ES-I3 (cell line): ENCODE measurements around the gene REC8.

Source experiments
- H3K36me3 ChIP-seq: 2 replicates; pipeline ENCODE4 v1.6.1; 2013; ENCODE audit warnings: mild to moderate bottlenecking, low read length, control low read depth, moderate library complexity; ENCODE audit not compliant: insufficient read depth
- H3K4me1 ChIP-seq: 2 replicates; pipeline ENCODE4 v1.6.1; 2013; ENCODE audit warnings: mild to moderate bottlenecking, control low read depth, low read length; ENCODE audit not compliant: insufficient read depth
- H3K9ac ChIP-seq: 2 replicates; pipeline ENCODE4 v1.6.1; 2013; ENCODE audit warnings: low read depth, mild to moderate bottlenecking, low read length, moderate library complexity
- H3K9me3 ChIP-seq: 2 replicates; pipeline ENCODE4 v1.6.1; 2013; ENCODE audit warnings: mild to moderate bottlenecking, low read length, moderate library complexity; ENCODE audit not compliant: control insufficient read depth, insufficient read depth

REC8 gene

GRCh38 chr14:24145690-24146452 is 26.0 kb upstream of the REC8 start:
- Histone ChIP-seq H3K4me1 (peaks cover 6% of the 10 kb centered on the region; the same call in 1 of the 2 replicates), H3K36me3 (peaks cover 7% of the 10 kb centered on the region; the same call in 1 of the 2 replicates), H3K9ac (peak overlapping the region; percentile 60), H3K9me3 (no peaks in the 10 kb centered on the region)

GRCh38 chr14:24146453-24146977 is 25.4 kb upstream of the REC8 start, which contains the start of gene PSME2:
PSME2 (minus strand) TSS chr14:24146610; CDS start chr14:24146581, 29 bp downstream.
- peaks cover 7% of the 10 kb centered on the region; the same call in 1 of the 2 replicates for H3K36me3 ChIP-seq
- no peaks in the 10 kb centered on the region for H3K9me3 ChIP-seq
- H3K4me1 ChIP-seq: peaks cover 6% of the 10 kb centered on the region; the same call in 1 of the 2 replicates
- peak within 1 kb of the TSS; percentile 95 for H3K9ac ChIP-seq

GRCh38 chr14:24146978-24147760 is 24.7 kb upstream of the REC8 start, which contains the start of gene RNF31:
RNF31 (plus strand) TSS chr14:24147498; CDS start chr14:24147699, 201 bp downstream.
- Histone ChIP-seq H3K9me3 (no peaks in the 10 kb centered on the region), H3K4me1 (peaks cover 6% of the 10 kb centered on the region; the same call in 1 of the 2 replicates), H3K9ac (peak within 1 kb of the TSS; percentile 95), H3K36me3 (peaks cover 10% of the 10 kb centered on the region; the same call in 1 of the 2 replicates)

- Histone ChIP-seq H3K36me3 (peaks cover 10% of the 10 kb centered on the region; the same call in 1 of the 2 replicates), H3K9me3 (no peaks in the 10 kb centered on the region), H3K4me1 (peaks cover 6% of the 10 kb centered on the region; the same call in 1 of the 2 replicates), H3K9ac (peak overlapping the region; percentile 95)
These were observed 24.0 kb upstream of the REC8 start for GRCh38 chr14:24147761-24148428.

- Histone ChIP-seq H3K36me3 (peaks cover 7% of the 10 kb centered on the region), H3K9me3 (no peaks in the 10 kb centered on the region), H3K9ac (no peak overlapping the region), H3K4me1 (peaks cover 6% of the 10 kb centered on the region; the same call in 1 of the 2 replicates)
These were observed 22.4 kb upstream of the REC8 start for GRCh38 chr14:24149302-24149969.

- peaks cover 6% of the 10 kb centered on the region; the same call in 1 of the 2 replicates for H3K4me1 ChIP-seq
- H3K36me3 ChIP-seq: peaks cover 11% of the 10 kb centered on the region
These were observed 21.8 kb upstream of the REC8 start for GRCh38 chr14:24150061-24150460.

GRCh38 chr14:24150567-24150966 is 21.3 kb upstream of the REC8 start:
- Histone ChIP-seq H3K4me1 (peaks cover 6% of the 10 kb centered on the region; the same call in 1 of the 2 replicates), H3K9me3 (no peaks in the 10 kb centered on the region), H3K36me3 (peaks cover 11% of the 10 kb centered on the region), H3K9ac (no peak overlapping the region)

More at GRCh38 chr14:24150061-24150460, 21.8 kb upstream of the REC8 start:
- Histone ChIP-seq H3K9me3 (no peaks in the 10 kb centered on the region), H3K9ac (no peak overlapping the region)

GRCh38 chr14:24150993-24151392 is 20.9 kb upstream of the REC8 start:
- no peaks in the 10 kb centered on the region for H3K9me3 ChIP-seq
- peaks cover 15% of the 10 kb centered on the region for H3K36me3 ChIP-seq
- peaks cover 6% of the 10 kb centered on the region; the same call in 1 of the 2 replicates for H3K4me1 ChIP-seq
- no peak overlapping the region for H3K9ac ChIP-seq

GRCh38 chr14:24151404-24152080 is 20.3 kb upstream of the REC8 start:
- peaks cover 6% of the 10 kb centered on the region; the same call in 1 of the 2 replicates for H3K4me1 ChIP-seq
- H3K9ac ChIP-seq: no peak overlapping the region
- H3K9me3 ChIP-seq: no peaks in the 10 kb centered on the region
- peaks cover 15% of the 10 kb centered on the region for H3K36me3 ChIP-seq

- H3K36me3 ChIP-seq: peaks cover 27% of the 10 kb centered on the region
- H3K9me3 ChIP-seq: no peaks in the 10 kb centered on the region
- H3K9ac ChIP-seq: no peak overlapping the region
- H3K4me1 ChIP-seq: no peaks in the 10 kb centered on the region
These were observed 16.8 kb upstream of the REC8 start for GRCh38 chr14:24155100-24155499.

- H3K9ac ChIP-seq: no peak overlapping the region
- peaks cover 25% of the 10 kb centered on the region for H3K36me3 ChIP-seq
- H3K9me3 ChIP-seq: no peaks in the 10 kb centered on the region
- peaks cover 3% of the 10 kb centered on the region; the same call in 1 of the 2 replicates for H3K4me1 ChIP-seq
These were observed 15.0 kb upstream of the REC8 start for GRCh38 chr14:24156840-24157239.

- Histone ChIP-seq H3K4me1 (peaks cover 5% of the 10 kb centered on the region; the same call in 1 of the 2 replicates), H3K36me3 (peaks cover 24% of the 10 kb centered on the region), H3K9me3 (no peaks in the 10 kb centered on the region), H3K9ac (no peak overlapping the region)
These were observed 14.5 kb upstream of the REC8 start for GRCh38 chr14:24157331-24157730.
